H9 (cell line): ENCODE data around the gene CHID1. TPM values are rescaled to one million over a fixed set of nuclear protein-coding genes. Genes with fewer than 3 reads are reported as not detected.
A peak's percentile ranks its signal among the peaks of the same experiment; 100 is the strongest.

Experiments
- DNase-seq: peaks from one replicate; pipeline ENCODE4 v3.0.0-alpha.2; 2017
- H2AFZ ChIP-seq: one replicate; pipeline ENCODE4 v1.6.1; 2013; ENCODE audit warnings: mild to moderate bottlenecking, low read length, control low read depth, moderate library complexity
- H2AK5ac ChIP-seq: 2 replicates; pipeline ENCODE4 v1.6.1; 2013; ENCODE audit warnings: low read length, control low read depth, mixed read lengths; ENCODE audit not compliant: insufficient read length
- H2BK120ac ChIP-seq: one replicate; pipeline ENCODE4 v1.6.1; 2013; ENCODE audit warnings: low read depth, mild to moderate bottlenecking, low read length, control low read depth, inconsistent platforms; ENCODE audit not compliant: poor library complexity, severe bottlenecking
- H2BK12ac ChIP-seq: 2 replicates; pipeline ENCODE4 v1.6.1; 2013; ENCODE audit warnings: low read length, control low read depth, mixed read lengths, low read depth; ENCODE audit not compliant: insufficient read length
- H2BK15ac ChIP-seq: 2 replicates; pipeline ENCODE4 v1.6.1; 2013; ENCODE audit warnings: low read depth, low read length, control low read depth
- H2BK20ac ChIP-seq: one replicate; pipeline ENCODE4 v1.6.1; 2013; ENCODE audit warnings: low read depth, mild to moderate bottlenecking, low read length, control low read depth, inconsistent platforms; ENCODE audit not compliant: poor library complexity, severe bottlenecking
- H2BK5ac ChIP-seq: 2 replicates; pipeline ENCODE4 v1.6.1; 2013; ENCODE audit warnings: low read length, control low read depth, mixed read lengths; ENCODE audit not compliant: insufficient read length
- H3K14ac ChIP-seq: 2 replicates; pipeline ENCODE4 v1.6.1; 2013; ENCODE audit warnings: low read length, control low read depth; ENCODE audit not compliant: insufficient read depth
- H3K18ac ChIP-seq: 2 replicates; pipeline ENCODE4 v1.6.1; 2013; ENCODE audit warnings: low read depth, mild to moderate bottlenecking, mixed read lengths, low read length, control low read depth; ENCODE audit not compliant: insufficient read length
- H3K23ac ChIP-seq: 2 replicates; pipeline ENCODE4 v1.6.1; 2013; ENCODE audit warnings: low read length, control low read depth, mixed read lengths, low read depth; ENCODE audit not compliant: insufficient read length
- H3K23me2 ChIP-seq: 2 replicates; pipeline ENCODE4 v1.6.1; 2013; ENCODE audit warnings: low read depth, mild to moderate bottlenecking, mixed read lengths, low read length, control low read depth; ENCODE audit not compliant: insufficient read length, poor library complexity, severe bottlenecking
- H3K27ac ChIP-seq: 2 replicates; pipeline ENCODE4 v1.5.1; 2013; ENCODE audit warnings: low read length, control low read depth, mixed read lengths, low read depth; ENCODE audit not compliant: insufficient read length
- H3K27me3 ChIP-seq: 2 replicates; pipeline ENCODE4 v1.6.1; 2013; ENCODE audit warnings: low read length, control low read depth, inconsistent platforms; ENCODE audit not compliant: insufficient read depth
- H3K4ac ChIP-seq: 2 replicates; pipeline ENCODE4 v1.6.1; 2013; ENCODE audit warnings: low read depth, mild to moderate bottlenecking, control low read depth, inconsistent platforms, low read length, moderate library complexity
- H3K4me1 ChIP-seq: 2 replicates; pipeline ENCODE4 v1.6.1; 2013; ENCODE audit warnings: low read length, control low read depth, inconsistent platforms; ENCODE audit not compliant: insufficient read depth
- H3K4me2 ChIP-seq: 2 replicates; pipeline ENCODE4 v1.6.1; 2013; ENCODE audit warnings: low read length, control low read depth, mixed read lengths; ENCODE audit not compliant: insufficient read length, insufficient read depth
- H3K56ac ChIP-seq: 2 replicates; pipeline ENCODE4 v1.6.1; 2013; ENCODE audit warnings: low read depth, mild to moderate bottlenecking, mixed read lengths, low read length, control low read depth; ENCODE audit not compliant: insufficient read length
- H3K79me1 ChIP-seq: 2 replicates; pipeline ENCODE4 v1.6.1; 2013; ENCODE audit warnings: low read depth, mild to moderate bottlenecking, moderate library complexity, low read length, control low read depth, inconsistent platforms; ENCODE audit not compliant: insufficient read depth, poor library complexity, severe bottlenecking
- H3K79me2 ChIP-seq: 2 replicates; pipeline ENCODE4 v1.6.1; 2013; ENCODE audit warnings: low read length, control low read depth, inconsistent platforms; ENCODE audit not compliant: insufficient read depth
- H3K9ac ChIP-seq: 2 replicates; pipeline ENCODE4 v1.6.1; 2013; ENCODE audit warnings: low read length, control low read depth, mixed read lengths; ENCODE audit not compliant: insufficient read length; ENCODE audit errors: extremely low read depth
- H3K9me3 ChIP-seq: one replicate; pipeline ENCODE4 v1.6.1; 2013; ENCODE audit warnings: low read depth, low read length, inconsistent platforms; ENCODE audit not compliant: control insufficient read depth
- H3T11ph ChIP-seq: one replicate; pipeline ENCODE4 v1.6.1; 2013; ENCODE audit warnings: mild to moderate bottlenecking, low read length, control low read depth, inconsistent platforms
- H4K20me1 ChIP-seq: one replicate; pipeline ENCODE4 v1.6.1; 2013; ENCODE audit not compliant: control insufficient read depth, insufficient read length, insufficient read depth
- H4K5ac ChIP-seq: 2 replicates; pipeline ENCODE4 v1.6.1; 2013; ENCODE audit warnings: low read depth, mild to moderate bottlenecking, mixed read lengths, low read length, control low read depth; ENCODE audit not compliant: insufficient read length
- H4K8ac ChIP-seq: replicated peaks from 2 replicates; pipeline ENCODE4 v1.6.1; 2013; ENCODE audit warnings: low read length, control low read depth, mixed read lengths, low read depth; ENCODE audit not compliant: insufficient read length
- H4K91ac ChIP-seq: 2 replicates; pipeline ENCODE4 v1.6.1; 2013; ENCODE audit warnings: low read depth, mild to moderate bottlenecking, moderate library complexity, mixed read lengths, low read length, control low read depth; ENCODE audit not compliant: insufficient read length
- H3K27ac Mint-ChIP-seq, 3 experiments: 2 replicates in 2 of 3; 3 replicates in 1 of 3; pipeline ENCODE4 v1.8.0; 2020 to 2021; ENCODE audit warnings: mixed read lengths in 3 of 3, mild to moderate bottlenecking in 1 of 3, moderate library complexity in 1 of 3
- H3K27me3 Mint-ChIP-seq: 2 replicates; pipeline ENCODE4 v1.8.0; 2021; ENCODE audit warnings: low read depth, mild to moderate bottlenecking, moderate library complexity, mixed read lengths
- H3K36me3 Mint-ChIP-seq, 3 experiments: 2 replicates in 2 of 3; 3 replicates in 1 of 3; pipeline ENCODE4 v1.8.0; 2020 to 2021; ENCODE audit warnings: low read depth in 3 of 3, mixed read lengths in 3 of 3; ENCODE audit not compliant: insufficient read depth in 1 of 3
- H3K4me1 Mint-ChIP-seq, 2 experiments: 2 replicates each; pipeline ENCODE4 v1.8.0; 2020; ENCODE audit warnings: mixed read lengths in 2 of 2
- H3K4me3 Mint-ChIP-seq, 2 experiments: 2 replicates in 1 of 2; 3 replicates in 1 of 2; pipeline ENCODE4 v1.8.0; 2020 to 2021; ENCODE audit warnings: mild to moderate bottlenecking in 2 of 2, mixed read lengths in 2 of 2, moderate library complexity in 1 of 2
- H3K9me3 Mint-ChIP-seq, 2 experiments: 2 replicates in 1 of 2; 3 replicates in 1 of 2; pipeline ENCODE4 v1.8.0; 2020; ENCODE audit warnings: mild to moderate bottlenecking in 2 of 2, mixed read lengths in 2 of 2, moderate library complexity in 1 of 2
- CTCF ChIP-seq: fragments of 200-600 bp; sonication (generic); conservative IDR thresholded peaks from 3 replicates; pipeline ENCODE4 v1.8.0; 2021; ENCODE audit warnings: antibody characterized with exemption, mild to moderate bottlenecking
- WGBS: extraction: QIAGEN DNeasy Blood & Tissue Kit; methylation state at CpG from one replicate; pipeline ENCODE4 v1.1.7; 2013; ENCODE audit warnings: missing lambda C conversion rate, low lambda C conversion rate, mixed read lengths; ENCODE audit not compliant: insufficient read length; ENCODE audit errors: extremely low coverage; 5-methylcytosine and 5-hydroxymethylcytosine counted together
- total RNA-seq: library from RNA; stranded (reverse); gene quantifications from 2 replicates; pipeline ENCODE4 v1.2.1, GENCODE V29; 2021

Gene CHID1
- total RNA-seq, 1 experiment from 2014 or later, result 89.4 TPM

GRCh38 chr11:828506-829175 is 82.0 kb downstream of the CHID1 start:
- H3K23ac ChIP-seq, result no peak overlapping the region
- H4K20me1 ChIP-seq, result no peaks in the 10 kb centered on the region
- WGBS, result no CpG with 5 or more reads among the region's 21 CpGs
- H3K4me1 Mint-ChIP-seq, result peaks cover 32 to 46% of the 10 kb centered on the region in 2 experiments
- H3K36me3 Mint-ChIP-seq, result peaks cover 0 to 12% (median 10%) of the 10 kb centered on the region in 3 experiments; a peak in 6 of 7 replicates
- DNase-seq, result no peak
- no peaks in the 10 kb centered on the region for H3K79me1 ChIP-seq
- TF ChIP-seq CTCF, result no peak
- H3K56ac ChIP-seq, result no peak overlapping the region
- H3K4me3 Mint-ChIP-seq, result peak overlapping the region; percentile 64 to 84
- H3K4me2 ChIP-seq, result peak overlapping the region; percentile 56
- H2BK20ac ChIP-seq, result no peak overlapping the region
- no peak overlapping the region for H2BK12ac ChIP-seq
- no peak overlapping the region for H4K91ac ChIP-seq
- H2BK15ac ChIP-seq, result no peak overlapping the region
- no peak overlapping the region for H3K14ac ChIP-seq
- H2AFZ ChIP-seq, result no peak overlapping the region
- no peak overlapping the region for H3K4ac ChIP-seq
- H3K27me3 Mint-ChIP-seq, result peaks cover 36% of the 10 kb centered on the region
- H3K27me3 ChIP-seq, result peaks cover 9% of the 10 kb centered on the region; the same call in 1 of the 2 replicates
- peak overlapping the region in 1 of 3 experiments; percentile 18; a peak in 1 of 7 replicates for H3K27ac Mint-ChIP-seq
- H3K18ac ChIP-seq, result no peak overlapping the region
- H3K23me2 ChIP-seq, result peaks cover 29% of the 10 kb centered on the region
- H4K8ac ChIP-seq, result no peak overlapping the region
- H2BK5ac ChIP-seq, result no peak overlapping the region
- H3T11ph ChIP-seq, result no peak overlapping the region
- no peaks in the 10 kb centered on the region; the same call in 1 of the 2 replicates for H3K4me1 ChIP-seq
- no peaks in the 10 kb centered on the region for H3K79me2 ChIP-seq
- no peak overlapping the region for H3K9ac ChIP-seq
- H4K5ac ChIP-seq, result no peak overlapping the region
- no peak overlapping the region for H2AK5ac ChIP-seq
- H3K27ac ChIP-seq, result no peak overlapping the region
- no peak overlapping the region for H2BK120ac ChIP-seq
- H3K9me3 Mint-ChIP-seq, result no peaks in the 10 kb centered on the region
- no peaks in the 10 kb centered on the region for H3K9me3 ChIP-seq
